ENCODE results near the gene MESD.

GRCh38 chr15:80921736-80922410, 67.7 kb downstream of the MESD start:
- TF ChIP-seq CBX8 (IDR thresholded peaks at IDR 0.05; ENCODE audit: borderline replicate concordance, extremely low read depth, low read depth, low read length, poor library complexity, severe bottlenecking), result no peak
- no peak for TF ChIP-seq ZFX (CRISPR knock-in tag; IDR thresholded peaks at IDR 0.05)
- no peak for TF ChIP-seq MCM7 (IDR thresholded peaks at IDR 0.05)
- TF ChIP-seq ZSCAN29 (IDR thresholded peaks at IDR 0.05), result no peak
- no peak for TF ChIP-seq SRF (CRISPR knock-in tag; IDR thresholded peaks at IDR 0.05)
- TF ChIP-seq USF2 (CRISPR knock-in tag; IDR thresholded peaks at IDR 0.05), result no peak
- TF ChIP-seq BHLHE40 (IDR thresholded peaks at IDR 0.05; ENCODE audit: low read length), result no peak
- TF ChIP-seq RAD51 (IDR thresholded peaks at IDR 0.05; ENCODE audit: borderline replicate concordance, low read depth), result no peak
- TF ChIP-seq POLR2AphosphoS5 (IDR thresholded peaks at IDR 0.05; ENCODE audit: control insufficient read depth, insufficient read depth, low read depth, low read length), result no peak
- TF ChIP-seq ZBED1 (IDR thresholded peaks at IDR 0.05), result no peak
- no peak for TF ChIP-seq CTCF (IDR thresholded peaks at IDR 0.05 in 2 of 3, conservative IDR thresholded peaks at IDR 0.05 in 1 of 3; ENCODE audit: insufficient read depth in 2 of 3, low read depth in 1 of 3, low read length in 3 of 3)
- TF ChIP-seq ZNF79 (CRISPR knock-in tag; IDR thresholded peaks at IDR 0.05; ENCODE audit: low read depth), result no peak
